ENCODE results near the gene POLR2B. TPM values are rescaled to one million over a fixed set of nuclear protein-coding genes. Genes with fewer than 3 reads are reported as not detected.

The POLR2B gene
- polyA plus RNA-seq, 1 donor from 2014 or later = 39.8 TPM

GRCh38 chr4:56976283-56976836 is 2.3 kb upstream of the POLR2B start:
- Mint-ChIP-seq H3K27ac (peak overlapping the region in 2 of 3 donors; percentile 73 to 97), H3K9me3 (no peaks in the 10 kb centered on the region), H3K4me3 (peak overlapping the region; percentile 93 to 99 (median 96)), H3K4me1 (peaks cover 28 to 34% (median 29%) of the 10 kb centered on the region in 3 donors), H3K27me3 (no peaks in the 10 kb centered on the region), H3K36me3 (peaks cover 26% of the 10 kb centered on the region)

- H3K27ac Mint-ChIP-seq = peak overlapping the region; percentile 97 to 99 (median 98)
- no peaks in the 10 kb centered on the region for H3K27me3 Mint-ChIP-seq
- H3K36me3 Mint-ChIP-seq = peaks cover 24% of the 10 kb centered on the region
- no peaks in the 10 kb centered on the region for H3K9me3 Mint-ChIP-seq
- peak overlapping the region; percentile 94 to 100 (median 99) for H3K4me3 Mint-ChIP-seq
- peaks cover 31 to 39% (median 34%) of the 10 kb centered on the region in 3 donors for H3K4me1 Mint-ChIP-seq
Observed at GRCh38 chr4:56976837-56977320, 1.8 kb upstream of the POLR2B start.

- Mint-ChIP-seq H3K4me3 (peak within 1 kb of the TSS; percentile 94 to 100 (median 99)), H3K27ac (peak within 1 kb of the TSS; percentile 97 to 99 (median 98)), H3K36me3 (peaks cover 21% of the 10 kb centered on the region), H3K27me3 (no peaks in the 10 kb centered on the region), H3K9me3 (no peaks in the 10 kb centered on the region), H3K4me1 (peaks cover 31 to 44% (median 37%) of the 10 kb centered on the region in 3 donors)
Observed at GRCh38 chr4:56977321-56978012, 1.2 kb upstream of the POLR2B start, which contains the start of gene NOA1. Gene NOA1, minus strand, starts transcription at chr4:56977606. Its CDS starts 21 bp downstream, at chr4:56977585.

GRCh38 chr4:56979421-56980072 is 851 bp downstream of the POLR2B start:
- peaks cover 6% of the 10 kb centered on the region for H3K36me3 Mint-ChIP-seq
- H3K4me1 Mint-ChIP-seq = peaks cover 36 to 38% (median 38%) of the 10 kb centered on the region in 3 donors
- H3K27me3 Mint-ChIP-seq = no peaks in the 10 kb centered on the region
- H3K27ac Mint-ChIP-seq = peak overlapping the region; percentile 97 to 99 (median 98)
- no peaks in the 10 kb centered on the region for H3K9me3 Mint-ChIP-seq
- H3K4me3 Mint-ChIP-seq = peak overlapping the region; percentile 94 to 100 (median 99)

GRCh38 chr4:56981795-56982201 is 3.1 kb downstream of the POLR2B start:
- H3K27ac Mint-ChIP-seq = peak overlapping the region in 2 of 3 donors; percentile 3 to 51
- no peaks in the 10 kb centered on the region for H3K9me3 Mint-ChIP-seq
- peaks cover 8% of the 10 kb centered on the region for H3K36me3 Mint-ChIP-seq
- H3K4me3 Mint-ChIP-seq = peak overlapping the region in 2 of 4 donors; percentile 65 to 94
- H3K4me1 Mint-ChIP-seq = peaks cover 30 to 38% (median 30%) of the 10 kb centered on the region in 3 donors
- no peaks in the 10 kb centered on the region for H3K27me3 Mint-ChIP-seq

- no peaks in the 10 kb centered on the region for H3K9me3 Mint-ChIP-seq
- peaks cover 13 to 33% (median 22%) of the 10 kb centered on the region in 3 donors for H3K4me1 Mint-ChIP-seq
- no peak overlapping the region for H3K4me3 Mint-ChIP-seq
- no peak overlapping the region for H3K27ac Mint-ChIP-seq
- no peaks in the 10 kb centered on the region for H3K27me3 Mint-ChIP-seq
- peaks cover 3% of the 10 kb centered on the region for H3K36me3 Mint-ChIP-seq
Observed at GRCh38 chr4:56986192-56986591, 7.5 kb downstream of the POLR2B start.

- Mint-ChIP-seq H3K27ac (no peak overlapping the region), H3K4me3 (no peak overlapping the region), H3K9me3 (no peaks in the 10 kb centered on the region), H3K36me3 (peaks cover 3% of the 10 kb centered on the region), H3K27me3 (no peaks in the 10 kb centered on the region), H3K4me1 (peaks cover 7 to 32% (median 15%) of the 10 kb centered on the region in 3 donors)
Observed at GRCh38 chr4:56986952-56987351, 8.3 kb downstream of the POLR2B start.

- peaks cover 6% of the 10 kb centered on the region for H3K36me3 Mint-ChIP-seq
- H3K4me1 Mint-ChIP-seq = peaks cover 4 to 23% (median 6%) of the 10 kb centered on the region in 3 donors
- peak overlapping the region in 1 of 3 donors; percentile 14 for H3K27ac Mint-ChIP-seq
- H3K27me3 Mint-ChIP-seq = no peaks in the 10 kb centered on the region
- no peak overlapping the region for H3K4me3 Mint-ChIP-seq
- H3K9me3 Mint-ChIP-seq = no peaks in the 10 kb centered on the region
Observed at GRCh38 chr4:56990109-56990905, 11.6 kb downstream of the POLR2B start.

GRCh38 chr4:56995525-56995924 is 16.8 kb downstream of the POLR2B start:
- peaks cover 3 to 13% (median 8%) of the 10 kb centered on the region in 3 donors for H3K4me1 Mint-ChIP-seq
- H3K27ac Mint-ChIP-seq = no peak overlapping the region
- H3K9me3 Mint-ChIP-seq = no peaks in the 10 kb centered on the region
- H3K27me3 Mint-ChIP-seq = no peaks in the 10 kb centered on the region
- no peak overlapping the region for H3K4me3 Mint-ChIP-seq
- peaks cover 5% of the 10 kb centered on the region for H3K36me3 Mint-ChIP-seq

GRCh38 chr4:56999751-57000150 is 21.1 kb downstream of the POLR2B start:
- Mint-ChIP-seq H3K4me1 (peaks cover 0 to 5% (median 3%) of the 10 kb centered on the region in 3 donors), H3K4me3 (no peak overlapping the region), H3K27ac (no peak overlapping the region), H3K27me3 (no peaks in the 10 kb centered on the region), H3K36me3 (peaks cover 6% of the 10 kb centered on the region), H3K9me3 (no peaks in the 10 kb centered on the region)

GRCh38 chr4:57013543-57014120 is 34.9 kb downstream of the POLR2B start:
- H3K4me3 Mint-ChIP-seq = no peak overlapping the region
- no peak overlapping the region for H3K27ac Mint-ChIP-seq
- peaks cover 2% of the 10 kb centered on the region for H3K36me3 Mint-ChIP-seq
- no peaks in the 10 kb centered on the region for H3K9me3 Mint-ChIP-seq
- no peaks in the 10 kb centered on the region for H3K27me3 Mint-ChIP-seq
- H3K4me1 Mint-ChIP-seq = no peaks in the 10 kb centered on the region

- H3K27me3 Mint-ChIP-seq = no peaks in the 10 kb centered on the region
- H3K4me1 Mint-ChIP-seq = no peaks in the 10 kb centered on the region
- H3K4me3 Mint-ChIP-seq = no peak overlapping the region
- H3K36me3 Mint-ChIP-seq = peaks cover 5% of the 10 kb centered on the region
- H3K9me3 Mint-ChIP-seq = no peaks in the 10 kb centered on the region
- no peak overlapping the region for H3K27ac Mint-ChIP-seq
Observed at GRCh38 chr4:57018980-57019379, 40.3 kb downstream of the POLR2B start.

- H3K27ac Mint-ChIP-seq = no peak overlapping the region
- H3K4me3 Mint-ChIP-seq = no peak overlapping the region
- no peaks in the 10 kb centered on the region for H3K4me1 Mint-ChIP-seq
- H3K27me3 Mint-ChIP-seq = no peaks in the 10 kb centered on the region
- H3K9me3 Mint-ChIP-seq = no peaks in the 10 kb centered on the region
- peaks cover 4% of the 10 kb centered on the region for H3K36me3 Mint-ChIP-seq
Observed at GRCh38 chr4:57020467-57021101, 41.9 kb downstream of the POLR2B start.

GRCh38 chr4:57023104-57023503 is 44.4 kb downstream of the POLR2B start:
- no peak overlapping the region for H3K27ac Mint-ChIP-seq

More at GRCh38 chr4:57023104-57023503, 44.4 kb downstream of the POLR2B start:
- H3K36me3 Mint-ChIP-seq = peaks cover 4% of the 10 kb centered on the region
- no peak overlapping the region for H3K4me3 Mint-ChIP-seq
- no peaks in the 10 kb centered on the region for H3K9me3 Mint-ChIP-seq
- H3K4me1 Mint-ChIP-seq = no peaks in the 10 kb centered on the region
- no peaks in the 10 kb centered on the region for H3K27me3 Mint-ChIP-seq
